ENCODE data around the gene LPAR5.
A peak's percentile ranks its signal among the peaks of the same experiment; 100 is the strongest.

Gene LPAR5

DNA sequence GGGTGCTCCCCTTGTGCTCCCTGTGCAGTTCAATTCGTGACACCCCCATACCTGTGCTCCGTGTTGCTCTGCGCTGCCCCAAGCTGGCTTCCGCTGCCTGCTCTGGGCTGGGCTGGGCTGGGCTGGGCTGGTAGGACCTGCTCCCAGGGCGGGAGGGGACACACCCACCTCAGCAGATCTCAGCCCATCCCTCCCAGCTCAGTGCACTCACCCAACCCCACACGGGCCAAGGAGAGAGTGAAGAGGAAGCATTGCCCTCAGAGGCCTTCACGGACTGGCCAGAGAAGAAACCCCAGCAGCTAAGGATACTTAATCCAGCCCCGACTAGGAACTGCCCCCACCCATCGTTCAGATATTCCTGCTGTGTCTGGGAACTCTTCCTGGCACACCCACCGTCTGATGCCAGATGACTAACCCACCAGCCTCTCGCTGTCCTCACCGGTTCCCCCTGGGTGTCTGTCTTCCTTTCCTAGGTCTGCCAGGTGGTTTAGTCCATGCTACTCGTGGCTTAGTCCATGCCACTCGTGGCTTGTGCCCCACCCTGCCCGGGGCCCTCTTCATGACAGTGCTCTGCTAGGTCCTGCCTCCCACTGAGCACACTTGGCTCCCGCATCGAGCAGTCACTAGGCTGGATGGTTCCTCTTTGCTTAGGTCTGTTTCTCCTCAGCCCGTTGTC, at the start of gene LPAR5:
Gene LPAR5 (minus strand): TSS at position 104 of the 676 bp plus-strand sequence. CDS start 14,711 bp downstream, outside the sequence.
- DNase-seq (ENCODE audit: low read depth): no peak

DNA sequence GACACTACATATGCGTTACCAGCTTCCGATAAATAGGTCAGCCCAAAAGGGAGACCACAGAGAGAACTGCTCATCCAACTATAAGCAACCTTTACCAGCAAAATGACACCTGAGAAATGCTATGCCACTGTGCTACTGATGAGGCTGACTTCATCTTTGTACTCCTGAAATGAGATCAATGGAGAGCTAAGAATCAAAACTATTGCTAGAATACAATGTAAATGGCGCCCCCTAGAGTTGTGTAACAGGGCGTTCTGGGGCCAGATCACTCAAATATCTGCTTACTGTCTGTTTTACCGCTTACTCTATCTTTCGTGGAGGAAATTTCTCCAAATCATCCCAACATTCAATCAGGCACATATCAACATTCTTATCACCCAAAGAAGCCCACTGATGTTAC, 48.9 kb upstream of the LPAR5 start:
- no peak for DNase-seq (ENCODE audit: low read depth)

DNA sequence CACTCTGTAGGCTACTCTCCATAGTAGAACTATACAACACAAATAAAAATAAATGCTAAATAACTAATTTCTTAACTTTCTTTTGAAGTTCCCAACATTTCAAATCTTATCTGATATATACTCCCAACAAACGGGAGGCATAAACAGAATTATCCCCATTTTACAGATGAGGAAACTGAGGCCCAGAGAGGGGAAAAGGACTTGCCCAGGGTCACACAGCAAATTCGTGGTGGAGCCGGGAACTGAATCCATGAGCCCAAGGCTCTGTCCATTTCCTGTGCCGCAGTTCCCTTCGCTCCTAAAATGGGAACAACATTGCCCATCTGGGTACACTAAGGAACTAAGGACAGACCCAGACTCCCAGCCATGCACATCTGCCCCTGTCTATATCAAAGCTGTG, 41.2 kb upstream of the LPAR5 start:
- DNase-seq (ENCODE audit: low read depth): no peak

DNA sequence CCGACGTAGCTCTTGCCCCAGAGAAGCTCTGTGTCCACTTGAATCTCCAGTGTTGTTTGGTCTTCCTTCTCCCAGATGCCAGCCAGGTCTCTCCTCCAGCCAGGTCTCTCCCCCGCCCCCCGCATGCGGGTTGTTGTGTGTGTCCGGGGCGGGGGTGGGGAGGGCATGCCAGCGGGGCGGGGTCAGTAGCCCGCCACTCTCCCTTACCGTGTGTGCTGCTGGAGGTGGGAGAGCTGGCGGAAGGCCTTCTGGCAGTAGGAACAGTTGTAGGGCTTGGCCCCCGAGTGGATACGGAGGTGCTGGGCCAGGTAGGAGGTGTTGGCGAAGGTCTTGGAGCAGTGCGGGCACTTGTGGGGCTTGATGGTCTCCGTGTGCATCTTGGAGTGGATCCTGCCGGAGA, 36.4 kb upstream of the LPAR5 start:
- no peak for DNase-seq (ENCODE audit: low read depth)

DNA sequence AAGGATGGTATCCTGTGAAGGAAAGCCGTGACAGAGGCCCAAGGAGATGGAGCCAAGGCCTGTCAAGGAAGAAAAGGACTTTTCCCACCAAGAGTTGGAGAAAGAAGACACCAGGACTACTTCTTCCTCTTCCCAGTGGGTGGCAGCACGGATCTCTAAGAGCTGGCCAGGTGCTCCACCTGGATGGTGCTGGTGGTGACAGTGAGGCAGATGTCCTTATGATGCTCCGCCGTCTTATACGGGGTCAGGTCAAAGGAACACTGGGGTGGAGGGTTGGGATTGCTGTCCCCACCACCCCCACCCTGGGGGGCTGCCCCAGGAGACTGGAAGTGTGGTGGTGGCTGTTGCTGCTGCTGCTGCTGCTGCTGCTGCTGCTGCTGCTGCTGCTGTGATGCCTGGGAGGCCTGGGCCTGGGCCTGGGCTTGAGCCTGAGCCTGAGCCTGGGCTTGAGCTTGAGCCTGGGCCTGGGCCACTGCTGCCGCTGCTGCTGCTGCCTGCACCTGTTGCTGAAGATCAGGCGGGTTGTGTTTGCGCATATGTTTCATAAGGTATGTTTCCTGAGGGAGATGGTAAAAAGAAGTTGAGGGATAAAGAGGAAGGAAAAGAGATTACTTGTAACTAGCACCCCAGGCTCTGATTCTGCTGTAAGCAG, 31.9 kb upstream of the LPAR5 start:
- DNase-seq (ENCODE audit: low read depth): no peak

DNA sequence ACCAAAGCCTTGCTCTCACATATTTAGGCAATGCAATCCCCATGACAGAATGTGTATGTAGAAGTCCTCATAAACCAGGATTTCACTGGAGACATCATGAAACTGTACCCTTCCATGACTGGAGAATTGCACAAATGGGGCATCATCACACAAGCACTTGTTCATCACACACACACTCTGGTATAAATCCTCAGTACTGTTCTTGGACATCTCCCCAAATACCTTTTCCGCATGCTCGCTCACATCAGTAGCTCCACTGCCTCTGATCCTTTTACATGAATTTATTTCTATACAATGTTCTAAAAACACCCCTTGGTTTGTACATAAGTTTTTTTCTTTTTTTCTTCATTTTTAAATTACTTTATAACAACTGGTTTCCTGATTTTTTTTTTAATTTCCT, 30.5 kb upstream of the LPAR5 start:
- DNase-seq (ENCODE audit: low read depth): no peak

DNA sequence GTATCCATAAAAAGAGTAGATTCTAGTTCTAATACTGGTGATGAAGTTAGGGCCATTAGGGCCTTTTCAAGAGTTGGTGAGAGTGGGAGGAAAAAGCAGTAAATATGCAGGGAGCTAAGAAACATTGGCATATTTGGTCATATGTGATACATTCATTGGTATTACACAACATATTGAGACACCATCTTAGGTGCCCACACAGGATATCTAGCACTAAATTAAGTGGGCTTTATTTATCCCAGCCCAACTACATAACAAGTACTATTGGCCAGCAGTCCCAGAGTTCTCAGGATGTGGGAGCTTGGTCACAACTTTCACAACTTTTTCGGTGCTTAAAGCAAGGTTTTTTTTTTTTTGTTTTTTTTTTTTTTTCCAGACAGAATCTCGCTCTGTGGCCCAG, 29.1 kb upstream of the LPAR5 start:
- DNase-seq (ENCODE audit: low read depth): no peak

DNA sequence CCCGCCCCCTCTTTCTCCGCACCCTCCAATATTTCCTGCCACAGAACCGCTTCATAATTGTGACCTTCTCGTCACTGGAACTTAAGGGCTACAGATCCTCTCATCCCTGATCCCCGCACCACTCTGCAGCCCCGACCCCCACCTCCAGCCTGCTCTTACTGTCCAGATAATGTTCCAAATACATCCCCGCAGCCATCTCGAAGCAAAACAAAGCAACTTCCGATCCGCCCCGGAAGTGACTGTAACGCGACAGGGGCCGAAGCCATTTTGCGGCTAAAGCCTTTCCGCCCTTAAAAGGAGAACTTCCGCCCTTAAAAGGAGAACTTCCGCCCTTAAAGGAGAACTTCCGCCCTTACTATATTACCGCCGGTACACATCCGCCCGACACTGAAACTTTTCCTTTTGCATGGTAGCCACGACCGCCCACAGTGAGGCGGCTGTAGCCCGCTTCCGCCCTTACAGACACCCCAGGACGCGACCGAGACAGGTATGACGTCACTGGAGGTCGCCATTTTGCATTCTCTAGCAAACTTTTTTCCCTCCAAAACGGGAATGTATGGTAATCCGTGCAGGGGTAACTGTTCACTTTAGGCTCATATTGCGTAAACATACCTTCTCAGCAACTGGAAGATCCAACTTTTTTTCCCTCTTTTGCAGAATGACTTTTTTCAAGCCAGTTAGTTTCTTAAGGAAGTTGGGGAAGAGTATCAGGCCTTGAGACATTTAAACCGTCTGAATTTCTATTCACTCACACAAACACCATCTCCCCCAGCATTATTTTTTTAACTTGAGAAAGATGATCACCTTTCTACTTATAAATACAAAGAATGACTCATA, 27.4 kb upstream of the LPAR5 start, which contains the start of gene ING4:
Gene ING4 (minus strand): TSS at position 214 of the 837 bp plus-strand sequence. CDS start 18 bp downstream, at position 196.
- peak; percentile 89 for DNase-seq (ENCODE audit: low read depth)

DNA sequence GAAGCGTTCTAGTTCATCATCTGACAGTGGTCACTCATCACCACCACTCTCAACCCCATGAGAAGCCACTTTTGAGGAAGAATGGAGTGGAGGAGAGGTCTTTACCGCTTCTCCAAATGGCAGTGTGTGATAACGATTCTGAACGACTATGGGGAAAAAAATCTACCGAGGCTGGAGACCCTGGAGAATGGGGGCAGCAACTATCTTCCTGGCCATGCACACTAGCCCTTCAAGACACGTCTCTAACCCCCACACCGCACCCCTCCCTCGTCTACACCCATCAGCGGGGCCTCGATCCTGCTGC, 26.8 kb upstream of the LPAR5 start:
- DNase-seq (ENCODE audit: low read depth): no peak

DNA sequence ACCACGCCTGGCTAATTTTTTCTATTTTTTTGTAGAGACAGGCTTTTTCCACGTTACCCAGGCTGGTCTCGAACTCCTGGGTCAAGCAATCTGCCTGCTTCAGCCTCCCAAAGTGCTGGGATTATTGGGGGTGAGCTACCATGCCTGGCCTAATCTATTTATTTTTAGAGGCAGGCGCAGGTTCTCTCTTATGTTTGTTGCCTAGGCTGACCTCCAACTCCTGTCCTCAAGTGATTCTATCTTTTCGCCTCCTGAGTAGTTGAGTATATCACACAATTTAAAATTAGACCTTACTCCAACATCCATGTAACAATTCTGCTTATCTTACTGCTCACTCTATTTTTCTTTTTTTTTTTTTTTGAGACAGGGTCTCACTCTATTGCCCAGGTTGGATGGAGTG, 18.2 kb upstream of the LPAR5 start:
- DNase-seq (ENCODE audit: low read depth): no peak

DNA sequence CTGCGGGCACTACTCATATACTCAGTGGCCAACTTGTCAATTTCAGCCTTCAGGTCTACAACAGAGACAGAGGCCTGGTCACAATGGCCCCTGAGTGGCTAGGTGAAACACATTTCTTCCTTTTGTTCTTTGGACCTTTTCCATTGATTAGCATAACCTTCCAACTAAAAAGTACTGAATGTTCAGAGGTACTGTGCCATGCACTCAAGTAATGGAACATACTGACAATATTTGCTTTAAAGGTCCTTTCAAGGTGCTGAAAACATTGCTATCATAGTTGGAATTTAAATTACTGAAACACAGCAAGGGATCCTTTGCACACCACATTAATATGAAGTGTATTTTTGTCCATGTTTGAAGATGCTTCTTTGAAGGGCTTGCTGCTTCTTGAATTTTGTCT, 17.6 kb upstream of the LPAR5 start:
- no peak for DNase-seq (ENCODE audit: low read depth)

DNA sequence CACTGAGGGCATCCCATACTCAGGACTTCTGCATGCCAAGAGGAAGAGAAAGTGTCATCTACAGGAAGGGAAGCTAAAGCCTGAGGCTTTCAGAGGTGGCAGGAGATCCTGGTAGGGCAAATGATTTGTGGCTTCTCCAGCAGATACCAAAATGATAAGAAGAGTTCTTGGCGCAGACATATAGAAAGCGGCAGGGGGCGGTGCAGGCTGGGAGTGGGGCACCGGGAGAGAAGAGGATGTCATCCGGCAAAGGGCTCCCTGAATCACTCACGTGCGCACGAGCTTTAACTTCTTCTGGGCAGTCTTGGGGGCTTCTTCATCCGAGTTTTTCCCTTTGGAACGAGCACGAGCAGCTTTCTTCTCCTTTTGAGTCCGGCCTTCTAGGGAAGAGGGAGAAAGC, 16.6 kb upstream of the LPAR5 start:
- DNase-seq (ENCODE audit: low read depth): no peak

DNA sequence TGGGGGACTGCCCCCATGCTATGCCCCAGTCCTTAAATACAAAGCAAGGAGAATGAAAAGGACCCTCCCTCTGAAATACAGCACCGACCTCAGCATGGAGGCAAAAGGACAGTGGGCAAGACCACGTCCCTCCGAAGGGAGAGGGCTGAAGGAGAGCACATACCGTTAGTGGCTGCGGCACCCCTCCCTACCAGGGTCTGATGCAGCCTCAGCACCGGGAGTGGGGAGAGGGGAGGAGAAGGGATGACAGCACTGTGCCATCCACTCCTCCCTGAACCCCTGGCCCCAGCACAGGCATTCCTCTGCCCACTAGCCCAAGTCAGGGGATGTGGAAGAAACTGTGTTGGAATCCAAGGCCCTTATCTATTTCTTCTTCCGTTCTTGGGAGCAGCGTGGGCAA, 15.1 kb upstream of the LPAR5 start:
- DNase-seq (ENCODE audit: low read depth): no peak

DNA sequence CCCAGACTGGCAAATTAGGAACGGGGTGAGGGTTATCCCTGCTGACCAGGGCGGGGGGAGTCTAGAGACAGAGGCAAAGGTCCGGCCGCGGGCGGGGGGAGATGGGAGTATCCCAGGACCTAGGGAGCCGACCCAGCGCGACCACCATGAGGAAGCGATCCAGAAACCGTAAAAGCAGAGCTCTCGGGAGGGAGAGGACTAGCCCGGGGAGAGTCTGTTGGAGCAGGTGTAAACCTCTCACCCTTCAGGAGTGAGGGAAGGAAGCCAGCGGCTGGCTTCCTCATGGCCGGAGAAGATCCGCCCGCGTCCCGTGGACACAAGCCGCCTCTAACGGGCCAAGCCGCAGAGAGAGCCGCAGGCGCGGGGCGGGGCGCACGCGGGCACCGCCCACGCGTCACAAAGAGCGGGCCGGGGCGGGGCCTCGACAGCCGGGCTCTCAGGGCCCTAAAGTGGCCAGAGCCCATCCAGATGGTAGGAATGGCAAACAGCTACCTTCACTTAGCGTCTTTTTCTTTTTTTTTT, 11.4 kb upstream of the LPAR5 start, which contains the start of gene ACRBP:
Gene ACRBP (minus strand): TSS at position 350 of the 522 bp plus-strand sequence. CDS start 66 bp downstream, at position 284.
- no peak for DNase-seq (ENCODE audit: low read depth)

DNA sequence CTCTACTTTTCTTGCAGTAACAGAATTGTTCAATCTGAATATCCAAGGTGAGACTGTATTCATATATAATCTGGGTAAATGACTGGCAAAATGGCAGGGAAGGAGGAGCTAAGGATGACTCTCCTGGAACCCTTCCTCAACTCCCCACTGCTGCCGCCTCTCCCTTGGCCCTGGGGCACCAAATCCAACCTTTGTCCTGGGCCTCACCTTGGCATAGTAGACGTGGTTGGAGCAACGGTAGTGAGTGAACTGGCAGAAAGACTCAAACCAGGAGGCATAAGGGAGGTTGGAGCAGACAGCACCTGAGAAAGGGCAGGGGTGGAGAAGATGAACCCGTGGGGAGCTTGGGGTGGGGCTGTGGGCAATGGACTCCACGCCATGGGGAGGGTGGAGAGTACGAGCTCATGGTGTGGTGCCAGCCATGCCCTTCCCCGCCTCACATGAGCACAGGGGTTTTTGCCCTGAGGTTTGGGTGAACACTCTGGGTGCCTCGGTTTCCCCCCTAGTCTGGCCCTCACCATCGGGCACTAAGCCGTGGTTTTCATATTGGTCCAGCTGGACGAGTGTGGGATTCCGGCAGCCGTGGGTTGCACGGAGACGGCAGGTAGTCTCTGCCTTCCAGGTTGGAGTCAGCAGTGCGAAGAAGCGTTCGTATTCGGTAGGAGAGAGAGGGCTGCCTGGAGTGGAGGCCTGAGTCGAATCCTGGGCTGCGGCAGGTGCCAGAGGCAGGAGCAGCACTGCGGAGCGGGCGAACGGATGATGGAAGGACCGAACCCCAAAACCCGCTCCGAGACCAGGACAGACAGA, 10.7 kb upstream of the LPAR5 start:
- DNase-seq (ENCODE audit: low read depth): no peak

DNA sequence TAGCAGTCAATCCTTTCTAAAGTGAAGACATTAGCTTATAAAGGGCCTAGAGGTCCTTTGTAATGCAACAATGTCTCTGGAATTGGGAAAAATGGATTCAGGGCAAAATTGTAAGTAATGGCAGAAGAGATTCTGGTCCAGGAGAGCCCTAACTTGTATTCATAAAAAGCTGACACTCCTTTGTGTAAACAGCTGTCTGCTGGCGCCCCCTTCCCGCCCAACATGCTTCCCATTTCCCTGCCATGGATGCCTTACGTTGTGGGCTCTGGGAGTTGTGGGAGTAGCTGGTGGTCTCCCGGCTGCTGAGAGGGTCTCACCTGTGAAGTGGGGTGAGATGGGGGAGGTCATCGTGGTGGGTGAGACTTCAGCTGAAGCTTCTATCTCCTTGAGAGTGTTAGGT, 9.1 kb upstream of the LPAR5 start:
- DNase-seq (ENCODE audit: low read depth): no peak

DNA sequence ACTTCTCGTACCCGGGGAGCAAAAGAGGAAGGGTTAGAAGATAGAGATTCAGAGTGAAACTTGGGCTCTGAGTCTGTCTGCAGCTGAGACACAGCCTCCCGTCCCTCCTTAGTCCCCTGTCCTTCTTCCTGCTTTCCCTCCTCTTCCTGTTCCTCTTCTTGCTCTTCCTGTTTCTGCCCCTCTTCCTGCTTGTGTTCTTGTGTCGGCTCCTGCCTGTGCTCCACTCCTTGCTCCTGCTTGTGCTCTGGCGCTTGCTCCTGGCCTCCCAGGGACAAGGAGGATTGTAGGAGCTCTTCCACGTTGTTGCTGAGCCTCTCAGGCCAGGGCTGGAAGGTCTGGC, 8.5 kb upstream of the LPAR5 start:
- DNase-seq (ENCODE audit: low read depth): no peak

DNA sequence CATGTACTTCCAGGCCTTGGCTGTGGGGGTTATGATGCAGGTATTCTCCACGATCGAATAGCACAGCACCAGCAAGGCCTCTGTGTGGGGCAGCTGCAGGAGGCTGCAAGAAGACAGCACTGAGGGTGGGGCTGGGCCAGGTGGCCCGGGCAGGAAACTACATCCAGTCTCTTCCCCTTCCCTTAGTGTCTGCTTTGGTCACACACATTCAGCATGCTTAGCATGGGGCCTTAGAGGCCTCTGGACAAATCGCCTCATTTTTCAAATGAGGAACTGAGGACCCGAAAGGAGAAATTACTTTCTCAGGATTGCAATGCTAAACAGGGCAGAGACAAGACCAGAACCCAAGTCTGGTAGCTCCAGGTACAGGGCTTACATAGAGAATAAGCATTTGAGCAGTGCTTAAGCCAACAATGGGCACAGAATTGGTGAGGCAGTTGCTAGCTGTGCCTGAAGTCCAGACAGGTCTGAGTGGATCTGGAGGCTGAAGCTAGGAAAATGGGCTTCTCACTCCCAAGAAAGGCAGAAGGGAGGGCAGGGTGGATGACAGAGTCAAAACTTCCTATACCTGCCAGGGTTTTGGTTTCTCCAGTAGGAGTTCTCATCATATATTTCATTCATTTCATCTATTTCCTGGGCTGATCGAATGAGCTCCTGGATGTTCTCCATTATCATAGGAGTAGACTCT, 8.0 kb upstream of the LPAR5 start:
- no peak for DNase-seq (ENCODE audit: low read depth)

DNA sequence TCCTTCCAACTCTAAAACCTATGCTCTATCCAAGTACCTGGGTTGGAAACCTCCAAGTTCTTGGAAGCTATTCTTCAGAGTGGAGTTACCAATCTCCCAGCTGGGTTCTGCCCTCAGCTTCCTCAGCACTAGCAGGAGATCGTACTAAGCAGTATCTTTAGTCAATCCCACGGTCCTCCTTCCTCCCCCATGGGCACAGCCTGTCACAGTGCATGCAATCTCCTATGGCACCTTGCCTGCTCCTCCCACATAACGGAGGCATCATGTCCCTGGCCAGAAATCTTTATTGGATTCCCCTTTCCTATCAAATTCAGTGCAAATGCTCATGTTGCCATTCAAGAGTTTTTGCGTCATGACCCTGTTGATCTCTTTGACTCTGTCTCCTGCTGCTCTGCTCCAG, 5.4 kb upstream of the LPAR5 start:
- no peak for DNase-seq (ENCODE audit: low read depth)

DNA sequence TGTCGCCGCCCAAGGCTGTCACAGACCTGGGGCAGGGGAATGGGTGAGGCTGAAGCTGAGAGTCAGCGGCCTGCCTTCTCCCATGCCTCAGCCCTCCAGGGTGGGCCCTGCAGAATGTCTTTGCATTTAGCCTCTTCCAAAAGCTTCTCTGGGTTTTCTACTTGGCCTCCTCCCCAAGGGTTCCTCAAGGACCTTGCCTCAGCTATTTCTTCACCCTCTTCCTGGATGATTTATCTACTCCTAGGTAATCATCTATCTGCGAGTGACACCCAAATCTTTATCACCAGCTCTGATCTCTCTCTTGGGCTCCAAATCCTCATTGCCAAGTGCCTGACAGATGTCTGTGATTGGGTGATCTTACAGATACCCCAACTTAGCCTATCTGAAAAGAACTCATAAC, 4.7 kb upstream of the LPAR5 start:
- no peak for DNase-seq (ENCODE audit: low read depth)

DNA sequence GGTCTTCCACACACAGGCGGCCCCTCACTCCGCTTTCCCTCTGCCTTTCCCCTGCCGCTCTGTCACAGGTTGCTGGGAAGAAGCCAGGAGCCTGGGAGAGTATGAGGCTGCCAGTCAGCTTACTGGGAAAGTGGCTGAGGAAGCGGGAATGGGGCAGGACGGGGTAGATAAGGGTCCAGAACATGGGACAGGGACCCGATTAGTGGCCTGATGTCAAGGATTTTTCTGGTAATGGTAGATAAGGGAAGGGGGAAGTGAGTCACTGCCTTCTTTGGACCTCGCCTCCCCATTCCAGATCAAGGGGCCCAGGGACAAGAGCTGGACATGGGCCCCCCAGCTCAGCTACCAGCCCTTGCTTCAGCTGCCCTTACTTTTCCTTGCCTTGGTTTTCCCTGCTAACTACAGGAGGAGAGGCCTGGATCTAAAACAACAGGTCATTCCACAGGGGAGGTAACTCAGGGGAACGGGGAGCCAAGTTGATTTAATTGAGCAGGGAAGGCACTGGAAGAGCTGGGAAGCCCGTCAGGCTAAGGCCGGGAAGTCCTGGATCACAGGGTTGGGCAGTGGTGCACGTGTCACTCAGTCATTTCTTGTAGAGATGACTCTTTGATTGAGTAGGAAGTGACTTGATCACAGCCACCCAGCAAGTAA, 3.5 kb upstream of the LPAR5 start:
- DNase-seq (ENCODE audit: low read depth): no peak

Measured in activated T-cell treated with anti-CD3 and anti-CD28 coated beads for 1 hour (primary cell).